Ovary (tissue), 3 donors: Measurements from ENCODE around the gene ADISSP.

Source experiments
- EP300 ChIP-seq: sonication (generic); formaldehyde crosslinking; IDR thresholded peaks from one replicate; pipeline ENCODE4 v1.6.1; 2017; ENCODE audit warnings: antibody characterized with exemption
- POLR2A ChIP-seq: fragments of 450-650 bp; IDR thresholded peaks from one replicate; pipeline ENCODE4 v1.6.1; 2017; ENCODE audit warnings: antibody characterized with exemption, mild to moderate bottlenecking, moderate library complexity
- TF ChIP-seq, protein P1 (sequence below), 3 donors: fragments of 450-650 bp in 2 of 3; fragments of 200-600 bp in 1 of 3; IDR thresholded peaks; one replicate each; pipeline versions ENCODE4 v1.5.1 to v1.8.0; 2016 to 2022; ENCODE audit warnings: antibody characterized with exemption in 3 of 3, mild to moderate bottlenecking in 1 of 3
- donor health status: DM: no; HTN: no; CAD: no.

DNA sequence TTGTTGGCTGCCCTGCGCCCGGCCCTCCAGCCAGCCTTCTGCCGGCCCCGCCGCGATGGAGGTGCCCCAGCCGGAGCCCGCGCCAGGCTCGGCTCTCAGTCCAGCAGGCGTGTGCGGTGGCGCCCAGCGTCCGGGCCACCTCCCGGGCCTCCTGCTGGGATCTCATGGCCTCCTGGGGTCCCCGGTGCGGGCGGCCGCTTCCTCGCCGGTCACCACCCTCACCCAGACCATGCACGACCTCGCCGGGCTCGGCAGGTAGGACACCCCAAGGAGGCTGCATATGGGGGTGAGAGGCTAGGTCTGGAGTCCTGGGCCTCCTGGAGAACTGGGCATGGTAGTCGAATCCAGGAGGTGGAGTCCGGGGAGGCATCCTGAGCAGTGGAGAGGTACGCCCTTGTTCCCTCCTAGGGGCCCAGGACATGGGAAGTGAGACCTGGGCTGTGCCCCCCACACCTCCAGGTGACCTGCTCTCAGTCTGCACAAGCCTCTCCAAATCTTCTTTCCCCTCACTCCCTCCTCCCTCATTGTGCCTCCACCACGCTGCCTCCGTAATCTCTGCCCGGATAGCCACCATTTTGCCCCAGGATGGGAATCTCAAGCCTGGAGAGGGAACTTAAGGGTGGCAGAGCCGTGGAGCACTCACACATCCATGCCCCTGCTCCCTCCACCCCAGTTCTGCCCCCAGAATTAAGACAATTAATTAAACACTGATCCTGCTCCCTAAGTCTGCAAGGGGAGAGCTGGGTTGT, 29.1 kb upstream of the ADISSP start:
- TF ChIP-seq, protein P1, sequence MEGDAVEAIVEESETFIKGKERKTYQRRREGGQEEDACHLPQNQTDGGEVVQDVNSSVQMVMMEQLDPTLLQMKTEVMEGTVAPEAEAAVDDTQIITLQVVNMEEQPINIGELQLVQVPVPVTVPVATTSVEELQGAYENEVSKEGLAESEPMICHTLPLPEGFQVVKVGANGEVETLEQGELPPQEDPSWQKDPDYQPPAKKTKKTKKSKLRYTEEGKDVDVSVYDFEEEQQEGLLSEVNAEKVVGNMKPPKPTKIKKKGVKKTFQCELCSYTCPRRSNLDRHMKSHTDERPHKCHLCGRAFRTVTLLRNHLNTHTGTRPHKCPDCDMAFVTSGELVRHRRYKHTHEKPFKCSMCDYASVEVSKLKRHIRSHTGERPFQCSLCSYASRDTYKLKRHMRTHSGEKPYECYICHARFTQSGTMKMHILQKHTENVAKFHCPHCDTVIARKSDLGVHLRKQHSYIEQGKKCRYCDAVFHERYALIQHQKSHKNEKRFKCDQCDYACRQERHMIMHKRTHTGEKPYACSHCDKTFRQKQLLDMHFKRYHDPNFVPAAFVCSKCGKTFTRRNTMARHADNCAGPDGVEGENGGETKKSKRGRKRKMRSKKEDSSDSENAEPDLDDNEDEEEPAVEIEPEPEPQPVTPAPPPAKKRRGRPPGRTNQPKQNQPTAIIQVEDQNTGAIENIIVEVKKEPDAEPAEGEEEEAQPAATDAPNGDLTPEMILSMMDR (IDR thresholded peaks at IDR 0.05) = no peak
- TF ChIP-seq EP300 = no peak
- no peak for TF ChIP-seq POLR2A
